Mucosa of descending colon (tissue), 3 donors: ENCODE results near the gene EPG5. TPM values are rescaled to one million over a fixed set of nuclear protein-coding genes. Genes with fewer than 3 reads are reported as not detected.
"Not testable (repeated sequence)": the region's sequence is repeated elsewhere in the genome, so short reads cannot be mapped to it uniquely, and the experiment has no call there.

Experiments
- ATAC-seq: fragments of 200-7000 bp; cut with Tn5 transposase; one replicate; pipeline ENCODE4 v1.9.1; 2020; ENCODE audit warnings: mild to moderate bottlenecking, moderate library complexity
- DNase-seq, 3 donors: peaks; one replicate each; pipeline ENCODE4 v3.0.0-alpha.2; 2020
- H3K36me3 ChIP-seq: fragments of 200-600 bp; one replicate; pipeline ENCODE4 v1.8.0; 2021; ENCODE audit warnings: low read depth, mild to moderate bottlenecking
- H3K4me1 ChIP-seq: fragments of 200-600 bp; one replicate; pipeline ENCODE4 v1.8.0; 2021; ENCODE audit warnings: low read depth, mild to moderate bottlenecking
- H3K4me3 ChIP-seq: fragments of 200-600 bp; one replicate; pipeline ENCODE4 v1.8.0; 2021; ENCODE audit warnings: mild to moderate bottlenecking
- H3K9me3 ChIP-seq: fragments of 200-600 bp; one replicate; pipeline ENCODE4 v1.8.0; 2021; ENCODE audit warnings: mild to moderate bottlenecking
- intact Hi-C, 2 donors: fragments of 100-400 bp; cut with DNase I in 1 of 2; cut with micrococcal nuclease in 1 of 2; formaldehyde crosslinking; loops; one replicate each; pipeline versions ENCODE4 v1.11.0 to v1.11.1; 2022; cut with DNase I, micrococcal nuclease
- total RNA-seq, 3 donors: library from RNA; stranded (reverse); fragmentation: NEBNext Ultra II Directional in 2 of 3; extraction: Animal tissue kit (Norgen Biotek cat#: 25700) in 2 of 3; gene quantifications; one replicate each; pipeline versions ENCODE4 v1.2.1 to v1.2.4, GENCODE V29; 2021 to 2023
- TF ChIP-seq, protein P1 (sequence below): fragments of 200-600 bp; IDR thresholded peaks from one replicate; pipeline ENCODE4 v1.8.0; 2022; ENCODE audit warnings: antibody characterized with exemption, mild to moderate bottlenecking
- donor health status: DM: no; HTN: no; CAD: no; lungs with moderate emphysema.
- donor health status: DM: no; HTN: no; CAD: no.
- donor health status: DM: no; HTN: yes; CAD: no.

EPG5 gene
- total RNA-seq, 3 donors from 2014 or later: 21.7 to 29.0 (median 25.6) TPM

DNA sequence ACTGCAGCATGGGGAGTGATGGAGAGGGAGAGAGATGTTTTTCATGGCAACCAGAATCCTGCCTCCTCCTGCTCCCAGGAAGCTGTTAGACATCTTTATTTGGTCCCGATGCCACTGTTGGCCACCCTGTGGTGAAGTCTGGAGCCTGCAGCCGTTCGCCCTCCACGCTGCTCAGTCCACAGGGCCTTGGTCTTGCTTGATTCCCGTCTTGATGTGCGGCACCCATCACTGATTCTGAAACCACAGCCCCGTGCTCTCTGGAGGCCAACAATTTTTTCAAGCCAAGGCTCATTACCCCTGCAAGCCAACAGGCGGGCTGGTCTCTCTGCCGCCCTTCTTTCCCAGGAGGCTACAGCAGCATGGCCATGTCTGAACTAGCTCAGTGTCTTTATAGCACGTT lies 117.1 kb downstream of the EPG5 start:
- H3K4me1 ChIP-seq: no peaks in the 10 kb centered on the region
- intact Hi-C loops: no loop called here
- no peaks in the 10 kb centered on the region for H3K9me3 ChIP-seq
- TF ChIP-seq, protein P1, sequence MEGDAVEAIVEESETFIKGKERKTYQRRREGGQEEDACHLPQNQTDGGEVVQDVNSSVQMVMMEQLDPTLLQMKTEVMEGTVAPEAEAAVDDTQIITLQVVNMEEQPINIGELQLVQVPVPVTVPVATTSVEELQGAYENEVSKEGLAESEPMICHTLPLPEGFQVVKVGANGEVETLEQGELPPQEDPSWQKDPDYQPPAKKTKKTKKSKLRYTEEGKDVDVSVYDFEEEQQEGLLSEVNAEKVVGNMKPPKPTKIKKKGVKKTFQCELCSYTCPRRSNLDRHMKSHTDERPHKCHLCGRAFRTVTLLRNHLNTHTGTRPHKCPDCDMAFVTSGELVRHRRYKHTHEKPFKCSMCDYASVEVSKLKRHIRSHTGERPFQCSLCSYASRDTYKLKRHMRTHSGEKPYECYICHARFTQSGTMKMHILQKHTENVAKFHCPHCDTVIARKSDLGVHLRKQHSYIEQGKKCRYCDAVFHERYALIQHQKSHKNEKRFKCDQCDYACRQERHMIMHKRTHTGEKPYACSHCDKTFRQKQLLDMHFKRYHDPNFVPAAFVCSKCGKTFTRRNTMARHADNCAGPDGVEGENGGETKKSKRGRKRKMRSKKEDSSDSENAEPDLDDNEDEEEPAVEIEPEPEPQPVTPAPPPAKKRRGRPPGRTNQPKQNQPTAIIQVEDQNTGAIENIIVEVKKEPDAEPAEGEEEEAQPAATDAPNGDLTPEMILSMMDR: no peak
- no peaks in the 10 kb centered on the region for H3K36me3 ChIP-seq
- ATAC-seq (peak; percentile 39), DNase-seq (no peak)
- H3K4me3 ChIP-seq: no peak overlapping the region

DNA sequence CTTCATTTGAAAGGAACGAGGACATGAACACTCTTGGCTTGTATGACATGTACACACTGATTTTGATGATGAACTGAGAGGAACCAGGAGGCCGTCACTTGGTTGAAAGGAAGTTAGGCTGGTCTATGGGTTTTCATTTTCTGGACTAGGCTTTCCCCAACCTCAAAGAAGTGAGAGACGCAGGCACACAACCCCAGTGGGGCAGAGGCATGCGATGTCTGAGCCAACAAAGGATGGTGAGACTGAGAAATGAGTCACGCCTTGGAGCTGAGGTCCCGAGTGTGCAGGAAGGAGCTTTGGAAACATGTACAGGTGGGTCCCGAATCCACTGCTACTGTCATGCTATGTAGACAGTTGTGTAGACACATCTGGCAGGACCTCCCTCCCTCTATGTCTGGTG lies 117.6 kb downstream of the EPG5 start:
- intact Hi-C loops: no loop called here

DNA sequence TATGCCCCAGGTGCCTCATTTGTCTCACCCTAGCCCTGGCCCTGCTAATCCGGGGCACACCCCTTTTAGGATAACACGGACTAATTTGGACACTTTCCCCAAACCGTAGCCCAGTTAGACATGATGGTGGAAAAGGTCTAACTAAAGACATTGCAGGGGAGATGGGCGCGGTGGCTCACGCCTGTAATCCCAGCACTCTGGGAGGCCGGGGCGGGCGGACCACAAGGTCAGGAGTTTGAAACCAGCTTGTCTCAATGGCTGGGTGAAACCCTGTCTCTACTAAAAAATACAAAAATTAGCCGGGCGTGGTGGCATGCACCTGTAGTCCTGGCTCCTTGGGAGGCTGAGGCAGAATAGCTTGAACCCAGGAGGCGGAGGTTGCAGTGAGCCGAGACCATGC lies 118.5 kb downstream of the EPG5 start:
- DNase-seq, ATAC-seq, intact Hi-C loops: not testable (repeated sequence)

More for the DNA sequence above, 117.6 kb downstream of the EPG5 start:
- DNase-seq: no peak
- no peak overlapping the region for H3K4me3 ChIP-seq
- H3K9me3 ChIP-seq: no peaks in the 10 kb centered on the region
- ATAC-seq: no peak
- no peaks in the 10 kb centered on the region for H3K36me3 ChIP-seq
- no peaks in the 10 kb centered on the region for H3K4me1 ChIP-seq
- TF ChIP-seq, protein P1: no peak

DNA sequence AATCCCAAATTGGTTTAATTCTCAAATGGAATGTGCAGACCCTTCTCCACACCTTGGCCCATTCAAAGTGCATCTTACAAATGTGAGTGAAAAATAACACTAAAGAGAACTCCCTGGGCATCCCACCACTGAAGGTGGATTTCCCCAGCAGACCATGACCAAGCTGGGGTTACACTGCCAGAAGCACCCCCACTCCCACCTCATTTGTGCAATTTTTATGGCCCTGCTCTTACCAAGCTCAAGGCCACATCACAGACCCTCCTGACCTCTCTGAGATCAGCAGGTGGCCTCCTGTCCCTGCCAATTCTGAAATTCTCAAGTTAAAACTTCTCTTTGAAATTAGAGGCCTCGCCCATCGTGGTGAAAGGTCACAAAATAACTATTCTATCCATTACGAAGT lies 120.0 kb downstream of the EPG5 start:
- DNase-seq: no peak
- TF ChIP-seq, protein P1: no peak
- Histone ChIP-seq H3K9me3 (no peaks in the 10 kb centered on the region), H3K36me3 (no peaks in the 10 kb centered on the region), H3K4me3 (no peak overlapping the region), H3K4me1 (no peaks in the 10 kb centered on the region)
- no peak for ATAC-seq
- intact Hi-C loops: no loop called here

More for the DNA sequence above, 118.5 kb downstream of the EPG5 start:
- H3K36me3 ChIP-seq, H3K4me3 ChIP-seq, H3K4me1 ChIP-seq, H3K9me3 ChIP-seq: not testable (repeated sequence)

DNA sequence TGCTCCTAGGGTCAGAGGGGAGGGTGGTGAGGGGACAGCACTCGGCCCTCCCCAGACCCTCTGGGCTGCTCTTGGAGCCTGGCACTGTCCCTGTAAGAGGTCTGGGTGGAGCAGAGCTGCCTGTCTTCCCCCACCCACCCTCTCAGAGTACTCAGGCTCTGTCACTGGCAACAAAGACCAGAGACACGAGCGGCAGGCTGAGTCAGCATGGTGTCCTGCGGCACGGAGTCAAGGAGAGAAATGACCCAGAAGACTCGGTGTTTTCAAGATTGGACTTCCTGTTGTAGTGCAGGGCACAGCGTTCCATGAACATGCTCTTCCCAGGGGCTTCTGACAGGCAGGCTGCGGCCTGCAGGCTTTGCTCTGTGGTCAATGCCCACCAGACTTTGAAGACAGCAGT lies 121.7 kb downstream of the EPG5 start:
- H3K4me1 ChIP-seq: no peaks in the 10 kb centered on the region
- ATAC-seq: no peak
- TF ChIP-seq, protein P1: no peak
- H3K36me3 ChIP-seq: no peaks in the 10 kb centered on the region
- DNase-seq: no peak
- intact Hi-C loops: no loop called here
- H3K9me3 ChIP-seq: no peaks in the 10 kb centered on the region
- no peak overlapping the region for H3K4me3 ChIP-seq

DNA sequence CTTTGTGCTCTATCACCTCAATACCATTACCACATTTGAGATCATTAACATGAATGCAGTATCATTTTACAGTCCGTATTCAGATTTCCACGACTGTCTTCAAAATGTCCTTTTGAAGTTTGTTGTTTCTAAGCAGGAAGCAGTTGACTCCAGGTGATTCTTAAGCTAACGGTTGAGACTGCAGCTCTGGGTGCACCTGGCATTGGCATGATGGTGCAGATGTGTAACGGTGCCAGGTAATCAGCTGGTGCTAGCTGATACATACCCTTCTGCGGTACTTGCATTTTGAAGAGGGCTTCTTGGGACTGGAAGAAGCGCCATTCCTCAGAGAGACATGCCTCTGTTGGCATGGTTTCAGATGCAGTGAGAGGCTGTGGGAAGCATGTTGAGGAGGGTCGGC lies 122.2 kb downstream of the EPG5 start:
- no peak overlapping the region for H3K4me3 ChIP-seq
- H3K9me3 ChIP-seq: no peaks in the 10 kb centered on the region
- no peaks in the 10 kb centered on the region for H3K4me1 ChIP-seq
- no peak for ATAC-seq
- intact Hi-C loops: no loop called here
- TF ChIP-seq, protein P1: no peak
- no peaks in the 10 kb centered on the region for H3K36me3 ChIP-seq
- DNase-seq: no peak
